Measurements from ENCODE around the gene KCNMB1.

The KCNMB1 gene

GRCh38 chr5:170375283-170375682, 13.9 kb downstream of the KCNMB1 start:
- no peak for DNase-seq

- DNase-seq = no peak
These were observed 16.2 kb downstream of the KCNMB1 start for GRCh38 chr5:170372971-170373370.

GRCh38 chr5:170368586-170368985, 20.6 kb downstream of the KCNMB1 start:
- DNase-seq = no peak

- no peak for DNase-seq
These were observed 22.9 kb downstream of the KCNMB1 start for GRCh38 chr5:170366276-170366675.

- DNase-seq = no peak
These were observed 23.3 kb downstream of the KCNMB1 start for GRCh38 chr5:170365831-170366230.

GRCh38 chr5:170365011-170365410, 24.2 kb downstream of the KCNMB1 start:
- no peak for DNase-seq

GRCh38 chr5:170363671-170364070, 25.5 kb downstream of the KCNMB1 start:
- DNase-seq = no peak

- no peak for DNase-seq
These were observed 26.5 kb downstream of the KCNMB1 start for GRCh38 chr5:170362656-170363055.

- no peak for DNase-seq
These were observed 27.1 kb downstream of the KCNMB1 start for GRCh38 chr5:170362102-170362501.

- DNase-seq = no peak
These were observed 27.6 kb downstream of the KCNMB1 start for GRCh38 chr5:170361616-170362015.

GRCh38 chr5:170361116-170361515, 28.1 kb downstream of the KCNMB1 start:
- no peak for DNase-seq

- DNase-seq = no peak
These were observed 28.5 kb downstream of the KCNMB1 start for GRCh38 chr5:170360709-170361108.

- no peak for DNase-seq
These were observed 31.2 kb downstream of the KCNMB1 start for GRCh38 chr5:170357955-170358444.

- DNase-seq = no peak
These were observed 33.5 kb downstream of the KCNMB1 start for GRCh38 chr5:170355601-170356098.

GRCh38 chr5:170353961-170354360, 35.2 kb downstream of the KCNMB1 start:
- DNase-seq = no peak

- no peak for DNase-seq
These were observed 36.0 kb downstream of the KCNMB1 start for GRCh38 chr5:170353011-170353761.

GRCh38 chr5:170348137-170348633, 41.0 kb downstream of the KCNMB1 start:
- DNase-seq = no peak

GRCh38 chr5:170347022-170347567, 42.1 kb downstream of the KCNMB1 start:
- no peak for DNase-seq

- DNase-seq = no peak
These were observed 43.2 kb downstream of the KCNMB1 start for GRCh38 chr5:170345971-170346370.

- no peak for DNase-seq
These were observed 46.0 kb downstream of the KCNMB1 start for GRCh38 chr5:170343177-170343576.

- DNase-seq = no peak
These were observed 46.9 kb downstream of the KCNMB1 start for GRCh38 chr5:170342153-170342725.

- DNase-seq = no peak
These were observed 47.6 kb downstream of the KCNMB1 start for GRCh38 chr5:170341545-170341944.

GRCh38 chr5:170339780-170340167, 49.4 kb downstream of the KCNMB1 start:
- DNase-seq = no peak
